Choroid plexus epithelial cell (primary cell): ENCODE results near the gene MRPL55.

Experiments
- DNase-seq: peaks from one replicate; pipeline ENCODE4 v3.0.0-alpha.2; 2010; ENCODE audit warnings: low read depth
- H3K4me3 ChIP-seq: 2 replicates; pipeline ENCODE4 v1.5.1; 2011; ENCODE audit warnings: low read depth, mild to moderate bottlenecking, control low read depth, low read length, moderate library complexity
- CTCF ChIP-seq: conservative IDR thresholded peaks from 2 replicates; pipeline ENCODE4 v1.5.1; 2011; ENCODE audit warnings: low read depth, mild to moderate bottlenecking, control low read depth, inconsistent platforms, low read length, moderate library complexity

The MRPL55 gene

GRCh38 chr1:228095161-228095560, 13.9 kb downstream of the MRPL55 start:
- no peak for TF ChIP-seq CTCF
- H3K4me3 ChIP-seq = no peak overlapping the region
- no peak for DNase-seq

- DNase-seq = no peak
- H3K4me3 ChIP-seq = no peak overlapping the region
- no peak for TF ChIP-seq CTCF
These were observed 14.6 kb downstream of the MRPL55 start for GRCh38 chr1:228094432-228095016.

- no peak for TF ChIP-seq CTCF
- no peak for DNase-seq
- no peak overlapping the region for H3K4me3 ChIP-seq
These were observed 15.8 kb downstream of the MRPL55 start for GRCh38 chr1:228093050-228093906.

- no peak overlapping the region for H3K4me3 ChIP-seq
- no peak for DNase-seq
- no peak for TF ChIP-seq CTCF
These were observed 16.6 kb downstream of the MRPL55 start for GRCh38 chr1:228092342-228093049.

GRCh38 chr1:228091084-228091483, 18.0 kb downstream of the MRPL55 start:
- H3K4me3 ChIP-seq = no peak overlapping the region
- no peak for TF ChIP-seq CTCF
- no peak for DNase-seq

- H3K4me3 ChIP-seq = no peak overlapping the region
- TF ChIP-seq CTCF = peak; percentile 15
- peak; percentile 45 for DNase-seq
These were observed 18.5 kb downstream of the MRPL55 start for GRCh38 chr1:228090613-228091081.
